GM12878 (cell line): ENCODE results near the gene SYNCRIP. TPM values are rescaled to one million over a fixed set of nuclear protein-coding genes. Genes with fewer than 3 reads are reported as not detected.

ENCODE experiments used
- ATAC-seq: fragments of 200-7000 bp; cut with Tn5 transposase; 3 replicates; pipeline ENCODE4 v1.9.1; 2020; ENCODE audit warnings: mild to moderate bottlenecking, moderate library complexity
- BruUV-seq: library from RNA; stranded (reverse); fragments of 400-500 nt; replicated peaks from 2 replicates; lab custom pipeline; 2021; lab: Mats Ljungman, UMichigan
- CTCF ChIA-PET: fragments of 300-600 bp; sonication (Branson Sonifier 250); formaldehyde crosslinking; extraction: SDS; loops from one replicate; lab custom pipeline; 2021; ENCODE audit warnings: inconsistent platforms; lab: Yijun Ruan, JAX
- POLR2A ChIA-PET: fragments of 350-600 bp; formaldehyde crosslinking; extraction: SDS; loops from one replicate; lab custom pipeline; 2021; ENCODE audit warnings: inconsistent platforms; lab: Charles Lee
- RAD21 ChIA-PET: fragments of 300-600 bp; sonication (Branson Sonifier 250); formaldehyde crosslinking; loops from one replicate; lab custom pipeline; 2023; ENCODE audit warnings: antibody characterized with exemption; ENCODE audit not compliant: unreplicated experiment; lab: Charles Lee
- SMC1A ChIA-PET: fragments of 300-600 bp; sonication (Branson Sonifier 250); formaldehyde crosslinking; loops from one replicate; lab custom pipeline; 2023; ENCODE audit not compliant: unreplicated experiment, uncharacterized antibody; lab: Charles Lee
- DNase-seq: peaks from one replicate; pipeline ENCODE4 v3.0.0-alpha.2; 2011; ENCODE audit warnings: low read depth, low spot score
- FAIRE-seq: peaks from 3 replicates; lab custom pipeline; 2011; peaks lifted over from hg19 to GRCh38; lab: Jason Lieb, UNC
- H2AFZ ChIP-seq: 2 replicates; pipeline ENCODE4 v1.6.0; 2011; ENCODE audit warnings: low read depth, low read length, control low read depth; ENCODE audit not compliant: control insufficient read depth
- H3K27ac ChIP-seq: 2 replicates; pipeline ENCODE4 v1.5.1; 2011; ENCODE audit warnings: control low read depth; ENCODE audit not compliant: control insufficient read depth, insufficient read depth
- H3K27me3 ChIP-seq, 2 experiments: replicated peaks in 1 of 2; 2 replicates each; pipeline versions ENCODE4 v1.6.0 to v1.6.1; 2011; ENCODE audit warnings: low read length in 1 of 2; ENCODE audit not compliant: control insufficient read depth in 2 of 2, insufficient read depth in 2 of 2
- H3K36me3 ChIP-seq, 2 experiments: 2 replicates each; pipeline ENCODE4 v1.5.1; 2011; ENCODE audit warnings: low read length in 1 of 2; ENCODE audit not compliant: control insufficient read depth in 2 of 2, insufficient read depth in 2 of 2
- H3K4me1 ChIP-seq: 2 replicates; pipeline ENCODE4 v1.6.1; 2011; ENCODE audit warnings: mild to moderate bottlenecking, low read length, moderate library complexity, mixed read lengths; ENCODE audit not compliant: control insufficient read depth, insufficient read depth
- H3K4me2 ChIP-seq: 2 replicates; pipeline ENCODE4 v1.6.0; 2011; ENCODE audit warnings: control low read depth; ENCODE audit not compliant: control insufficient read depth, insufficient read depth
- H3K4me3 ChIP-seq: fragments of 200-600 bp; sonication (generic); 2 replicates; pipeline ENCODE4 v1.5.1; 2016
- H3K79me2 ChIP-seq: 2 replicates; pipeline ENCODE4 v1.6.0; 2011; ENCODE audit warnings: low read length; ENCODE audit not compliant: control insufficient read depth, insufficient read depth
- H3K9ac ChIP-seq: 2 replicates; pipeline ENCODE4 v1.8.0; 2011; ENCODE audit warnings: low read length, control low read depth, mixed read lengths; ENCODE audit not compliant: control insufficient read depth, insufficient read depth
- H3K9me3 ChIP-seq: replicated peaks from 3 replicates; pipeline ENCODE4 v1.5.1; 2011; ENCODE audit warnings: mild to moderate bottlenecking, low read length; ENCODE audit not compliant: control insufficient read depth, insufficient read depth
- H4K20me1 ChIP-seq: 2 replicates; pipeline ENCODE4 v1.6.0; 2011; ENCODE audit not compliant: control insufficient read depth, insufficient read depth
- BHLHE40 ChIP-seq, 2 experiments: fragments of 450-650 bp in 1 of 2; IDR thresholded peaks; 2 replicates each; pipeline ENCODE4 v1.6.1; 2011 to 2017; ENCODE audit warnings: low read depth in 2 of 2, borderline replicate concordance in 1 of 2, improper control_type of control experiment in 1 of 2, low read length in 1 of 2, mild to moderate bottlenecking in 1 of 2
- FOXK2 ChIP-seq: fragments of 450-650 bp; IDR thresholded peaks from 2 replicates; pipeline ENCODE4 v1.6.1; 2017; ENCODE audit warnings: mild to moderate bottlenecking, moderate library complexity
- IKZF2 ChIP-seq, 2 experiments: fragments of 450-650 bp; IDR thresholded peaks; 2 replicates each; pipeline ENCODE4 v1.6.1; 2017; ENCODE audit warnings: mild to moderate bottlenecking in 2 of 2, moderate library complexity in 2 of 2
- PKNOX1 ChIP-seq: fragments of 450-650 bp; IDR thresholded peaks from 2 replicates; pipeline ENCODE4 v1.6.1; 2016; ENCODE audit warnings: mild to moderate bottlenecking
- SPI1 ChIP-seq: IDR thresholded peaks from 2 replicates; pipeline ENCODE4 v1.6.1; 2011; ENCODE audit warnings: low read depth, mild to moderate bottlenecking, low read length, moderate library complexity, borderline replicate concordance; ENCODE audit not compliant: insufficient read depth
- STAT1 ChIP-seq: fragments of 450-650 bp; conservative IDR thresholded peaks from 2 replicates; pipeline ENCODE4 v1.6.1; 2014; ENCODE audit warnings: antibody characterized with exemption, mild to moderate bottlenecking
- YBX1 ChIP-seq: fragments of 450-650 bp; IDR thresholded peaks from 2 replicates; pipeline ENCODE4 v1.6.1; 2016; ENCODE audit warnings: antibody characterized with exemption
- ZNF207 ChIP-seq: fragments of 450-650 bp; IDR thresholded peaks from 2 replicates; pipeline ENCODE4 v1.6.1; 2014; ENCODE audit warnings: antibody characterized with exemption, mild to moderate bottlenecking, borderline replicate concordance
- WGBS: methylation state at CpG from one replicate; pipeline ENCODE4 v1.1.6; 2016; ENCODE audit warnings: low lambda C conversion rate; ENCODE audit not compliant: insufficient replicate concordance, insufficient coverage; ENCODE audit errors: missing lambda C conversion rate; 5-methylcytosine and 5-hydroxymethylcytosine counted together
- in situ Hi-C: fragments of 300-500 bp; cut with MboI; formaldehyde crosslinking; loops from 9 replicates; pipeline ENCODE4 v1.14.3; 2018; ENCODE audit warnings: mixed read lengths
- intact Hi-C: fragments of 100-400 bp; cut with micrococcal nuclease; formaldehyde crosslinking; loops from one replicate; pipeline ENCODE4 v1.14.2; 2022; ENCODE audit not compliant: unreplicated experiment
- polyA plus RNA-seq, 11 experiments: library from polyadenylated mRNA; depleted of rRNA in 4 of 11; unstranded in 6 of 11; stranded (reverse) in 5 of 11; fragments of >200 nt; fragmentation: Nextera tagmentation in 4 of 11; fragmentation: Illumina TruSeq in 1 of 11; extraction: Ambion mirVana in 4 of 11; extraction: Trizol in 1 of 11; gene quantifications; 1 replicate in 1 of 11; 2 replicates in 10 of 11; pipeline versions ENCODE4 v1.2.1 to v1.2.3, GENCODE V29; 2011 to 2016; ENCODE audit warnings: inconsistent platforms in 2 of 11, missing spikeins in 2 of 11, low read depth in 1 of 11
- total RNA-seq, 4 experiments: library from RNA; depleted of rRNA in 3 of 4; stranded (reverse); fragments of >200 nt in 3 of 4; fragmentation: Illumina TruSeq in 1 of 4; extraction: Trizol in 1 of 4; gene quantifications; 2 replicates each; pipeline versions ENCODE4 v1.2.1 to v1.2.3, GENCODE V29; 2013 to 2021
- TF ChIP-seq, protein P1 (sequence below): fragments of 450-650 bp; formaldehyde crosslinking; IDR thresholded peaks from 2 replicates; pipeline ENCODE4 v1.4.0; 2020; ENCODE audit warnings: mild to moderate bottlenecking, moderate library complexity

The SYNCRIP gene
- total and polyA plus RNA-seq, 10 of the 15 experiments (the other 5 are each of a cell fraction or from before 2014, with no cell fraction given): 28.4 to 255 (median 131) TPM

DNA sequence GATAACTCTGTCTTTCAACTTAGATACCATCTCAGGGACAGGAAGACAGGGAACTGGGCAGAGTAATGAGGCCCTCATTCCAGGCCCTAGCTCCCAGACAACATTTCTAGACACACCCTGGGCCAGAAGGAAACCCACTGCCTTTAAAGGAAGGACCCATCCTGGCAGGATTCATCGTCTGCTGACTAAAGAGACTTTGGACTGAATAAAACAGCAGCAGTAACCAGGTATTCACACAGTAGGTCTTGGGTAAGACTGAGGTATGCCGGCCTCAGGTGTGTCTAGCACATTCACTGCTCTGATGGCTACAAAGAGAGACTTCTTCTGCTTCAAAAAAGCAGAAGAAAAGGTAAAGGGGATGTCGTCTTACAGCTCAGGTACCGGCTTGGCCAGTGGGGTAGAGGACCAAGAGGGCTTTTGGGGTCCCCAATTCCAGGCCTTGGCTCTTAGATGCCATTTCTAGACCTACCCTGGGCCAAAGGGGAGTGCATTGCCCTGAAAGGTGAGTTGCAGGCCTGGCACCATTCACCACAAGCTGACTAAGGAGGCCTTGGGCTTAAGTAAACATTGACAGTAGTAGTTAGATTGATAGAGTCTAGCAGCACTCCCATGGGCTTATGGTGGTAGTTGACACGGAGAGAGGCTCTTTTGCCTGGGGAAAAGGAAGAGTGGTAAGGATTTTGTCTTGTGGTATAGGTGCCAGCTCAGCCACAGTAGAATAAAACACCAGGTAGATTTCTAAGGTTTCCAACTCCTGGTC is 62.4 kb downstream of the SYNCRIP start:
- TF ChIP-seq SPI1 (no peak), STAT1 (no peak), BHLHE40 (IDR thresholded peaks at IDR 0.05; ENCODE audit: borderline replicate concordance in 1 of 2, low read depth in 2 of 2, low read length in 1 of 2) (no peak), PKNOX1 (no peak), ZNF207 (no peak), FOXK2 (no peak), YBX1 (no peak), IKZF2 (IDR thresholded peaks at IDR 0.05) (no peak)
- TF ChIP-seq, protein P1, sequence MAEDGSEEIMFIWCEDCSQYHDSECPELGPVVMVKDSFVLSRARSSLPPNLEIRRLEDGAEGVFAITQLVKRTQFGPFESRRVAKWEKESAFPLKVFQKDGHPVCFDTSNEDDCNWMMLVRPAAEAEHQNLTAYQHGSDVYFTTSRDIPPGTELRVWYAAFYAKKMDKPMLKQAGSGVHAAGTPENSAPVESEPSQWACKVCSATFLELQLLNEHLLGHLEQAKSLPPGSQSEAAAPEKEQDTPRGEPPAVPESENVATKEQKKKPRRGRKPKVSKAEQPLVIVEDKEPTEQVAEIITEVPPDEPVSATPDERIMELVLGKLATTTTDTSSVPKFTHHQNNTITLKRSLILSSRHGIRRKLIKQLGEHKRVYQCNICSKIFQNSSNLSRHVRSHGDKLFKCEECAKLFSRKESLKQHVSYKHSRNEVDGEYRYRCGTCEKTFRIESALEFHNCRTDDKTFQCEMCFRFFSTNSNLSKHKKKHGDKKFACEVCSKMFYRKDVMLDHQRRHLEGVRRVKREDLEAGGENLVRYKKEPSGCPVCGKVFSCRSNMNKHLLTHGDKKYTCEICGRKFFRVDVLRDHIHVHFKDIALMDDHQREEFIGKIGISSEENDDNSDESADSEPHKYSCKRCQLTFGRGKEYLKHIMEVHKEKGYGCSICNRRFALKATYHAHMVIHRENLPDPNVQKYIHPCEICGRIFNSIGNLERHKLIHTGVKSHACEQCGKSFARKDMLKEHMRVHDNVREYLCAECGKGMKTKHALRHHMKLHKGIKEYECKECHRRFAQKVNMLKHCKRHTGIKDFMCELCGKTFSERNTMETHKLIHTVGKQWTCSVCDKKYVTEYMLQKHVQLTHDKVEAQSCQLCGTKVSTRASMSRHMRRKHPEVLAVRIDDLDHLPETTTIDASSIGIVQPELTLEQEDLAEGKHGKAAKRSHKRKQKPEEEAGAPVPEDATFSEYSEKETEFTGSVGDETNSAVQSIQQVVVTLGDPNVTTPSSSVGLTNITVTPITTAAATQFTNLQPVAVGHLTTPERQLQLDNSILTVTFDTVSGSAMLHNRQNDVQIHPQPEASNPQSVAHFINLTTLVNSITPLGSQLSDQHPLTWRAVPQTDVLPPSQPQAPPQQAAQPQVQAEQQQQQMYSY (CRISPR knock-in tag): no peak
- ATAC-seq (peak; percentile 34), FAIRE-seq (no peak), DNase-seq (no peak)
- no peak overlapping the region for H3K4me3 ChIP-seq
- H3K27me3 ChIP-seq: no peaks in the 10 kb centered on the region
- peaks cover 4% of the 10 kb centered on the region; the same call in 2 of the 3 replicates for H3K9me3 ChIP-seq
- no peak overlapping the region for H3K4me2 ChIP-seq
- H2AFZ ChIP-seq: no peak overlapping the region
- in situ Hi-C loops (no loop called here), intact Hi-C loops (no loop called here)
- no peaks in the 10 kb centered on the region for H3K4me1 ChIP-seq
- peaks cover 13% of the 10 kb centered on the region for H3K79me2 ChIP-seq
- no peaks in the 10 kb centered on the region for H4K20me1 ChIP-seq
- 78% methylated on average over 5 of the region's 5 CpGs for WGBS
- ChIA-PET POLR2A (no interaction called here), CTCF (no interaction called here), SMC1A (interaction anchor here (2.1 kb wide), 1 partner anchor 11 kb away, joined by 5 read pairs; no protein-coding TSS in a partner anchor), RAD21 (no interaction called here)
- no peak overlapping the region for H3K27ac ChIP-seq
- no TSS peak for BruUV-seq
- H3K9ac ChIP-seq: no peak overlapping the region
- H3K36me3 ChIP-seq: peaks cover 0 to 6% of the 10 kb centered on the region in 2 experiments; a peak in 3 of 4 replicates
